ENCODE measurements around the gene ADGRB2. TPM values are rescaled to one million over a fixed set of nuclear protein-coding genes. Genes with fewer than 3 reads are reported as not detected.

Gene ADGRB2, protein sequence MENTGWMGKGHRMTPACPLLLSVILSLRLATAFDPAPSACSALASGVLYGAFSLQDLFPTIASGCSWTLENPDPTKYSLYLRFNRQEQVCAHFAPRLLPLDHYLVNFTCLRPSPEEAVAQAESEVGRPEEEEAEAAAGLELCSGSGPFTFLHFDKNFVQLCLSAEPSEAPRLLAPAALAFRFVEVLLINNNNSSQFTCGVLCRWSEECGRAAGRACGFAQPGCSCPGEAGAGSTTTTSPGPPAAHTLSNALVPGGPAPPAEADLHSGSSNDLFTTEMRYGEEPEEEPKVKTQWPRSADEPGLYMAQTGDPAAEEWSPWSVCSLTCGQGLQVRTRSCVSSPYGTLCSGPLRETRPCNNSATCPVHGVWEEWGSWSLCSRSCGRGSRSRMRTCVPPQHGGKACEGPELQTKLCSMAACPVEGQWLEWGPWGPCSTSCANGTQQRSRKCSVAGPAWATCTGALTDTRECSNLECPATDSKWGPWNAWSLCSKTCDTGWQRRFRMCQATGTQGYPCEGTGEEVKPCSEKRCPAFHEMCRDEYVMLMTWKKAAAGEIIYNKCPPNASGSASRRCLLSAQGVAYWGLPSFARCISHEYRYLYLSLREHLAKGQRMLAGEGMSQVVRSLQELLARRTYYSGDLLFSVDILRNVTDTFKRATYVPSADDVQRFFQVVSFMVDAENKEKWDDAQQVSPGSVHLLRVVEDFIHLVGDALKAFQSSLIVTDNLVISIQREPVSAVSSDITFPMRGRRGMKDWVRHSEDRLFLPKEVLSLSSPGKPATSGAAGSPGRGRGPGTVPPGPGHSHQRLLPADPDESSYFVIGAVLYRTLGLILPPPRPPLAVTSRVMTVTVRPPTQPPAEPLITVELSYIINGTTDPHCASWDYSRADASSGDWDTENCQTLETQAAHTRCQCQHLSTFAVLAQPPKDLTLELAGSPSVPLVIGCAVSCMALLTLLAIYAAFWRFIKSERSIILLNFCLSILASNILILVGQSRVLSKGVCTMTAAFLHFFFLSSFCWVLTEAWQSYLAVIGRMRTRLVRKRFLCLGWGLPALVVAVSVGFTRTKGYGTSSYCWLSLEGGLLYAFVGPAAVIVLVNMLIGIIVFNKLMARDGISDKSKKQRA (N-terminal part only)
- polyA plus RNA-seq (2012; ENCODE audit: missing spikeins): 0.08 TPM

DNA sequence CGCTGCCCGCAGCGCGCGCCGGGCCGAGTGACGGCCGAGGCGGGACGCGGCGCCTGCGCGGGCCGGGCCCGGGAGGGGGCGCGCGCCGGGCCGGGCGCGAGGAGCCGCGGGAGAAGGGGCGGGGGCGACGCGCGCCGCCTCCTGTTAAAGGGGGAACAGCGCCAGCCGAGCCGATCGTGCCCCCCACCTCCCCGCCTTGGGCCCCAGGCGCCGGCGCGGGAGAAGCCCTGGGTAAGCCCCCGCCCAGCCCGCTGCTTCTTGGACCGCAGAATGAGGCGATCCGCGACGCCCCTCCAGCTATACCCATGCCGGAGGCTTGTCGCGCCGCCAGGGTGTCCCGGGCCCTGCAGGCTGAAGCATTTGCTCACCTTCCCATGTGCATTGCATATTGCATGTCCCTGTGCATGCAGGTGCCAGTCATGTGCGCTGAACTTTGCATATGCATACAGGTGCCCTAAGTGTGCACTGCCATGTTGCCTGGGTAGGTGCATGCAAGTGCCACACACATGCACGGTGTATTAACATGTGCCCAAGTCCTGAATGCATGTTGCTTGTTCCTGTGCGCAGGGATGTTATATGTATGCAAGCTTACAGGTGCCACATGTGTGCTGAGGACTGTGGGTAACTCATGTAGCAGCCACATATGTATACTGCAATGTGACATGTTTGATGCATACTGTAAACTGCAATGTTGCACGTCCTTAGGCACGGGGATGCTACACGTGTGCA, at the start of gene ADGRB2:
ADGRB2 (minus strand) TSS at position 29 of the 729 bp plus-strand sequence. CDS start 7,119 bp downstream, outside the sequence.
- FAIRE-seq (no peak), DNase-seq (ENCODE audit: insufficient read length) (no peak)
- TF ChIP-seq POLR2AphosphoS5 (IDR thresholded peaks at IDR 0.05; ENCODE audit: low read depth, low read length): no peak
- TF ChIP-seq TAF1 (IDR thresholded peaks at IDR 0.05; ENCODE audit: borderline replicate concordance, low read depth, low read length): no peak
- no peak for TF ChIP-seq POLR2A (IDR thresholded peaks at IDR 0.05; ENCODE audit: low read depth, low read length)

DNA sequence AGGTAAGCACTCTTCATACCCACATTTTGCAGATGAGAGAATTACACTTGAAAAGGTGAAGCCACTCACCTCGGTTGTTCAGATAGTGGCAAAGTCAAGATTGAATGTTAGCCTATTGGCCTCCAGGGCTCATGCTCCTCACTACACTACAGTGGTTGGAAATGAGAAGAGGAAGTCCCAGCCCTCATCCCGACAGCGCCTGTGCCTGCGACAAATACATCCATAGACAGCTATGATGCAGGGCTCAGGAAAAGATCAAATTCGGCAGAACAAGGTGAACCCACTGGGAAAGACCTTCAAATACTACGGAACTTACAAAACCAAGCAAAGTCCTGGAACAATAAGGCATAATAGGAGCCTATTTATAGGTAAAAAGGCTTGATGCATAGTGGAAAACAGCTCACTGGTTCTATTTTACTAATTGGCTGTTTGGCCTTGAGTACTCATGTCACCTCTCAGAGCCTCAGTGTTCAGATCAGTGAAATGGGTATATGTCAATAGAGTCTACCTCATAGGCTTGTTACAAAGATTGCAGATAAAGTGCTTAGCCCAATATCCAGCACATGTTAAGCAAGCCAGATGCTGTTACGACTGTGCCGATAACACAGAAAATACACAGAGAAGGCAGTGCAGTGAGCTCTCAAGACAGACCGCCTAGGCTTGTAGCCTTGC, 48.2 kb upstream of the ADGRB2 start:
- TF ChIP-seq POLR2AphosphoS5 (IDR thresholded peaks at IDR 0.05; ENCODE audit: low read depth, low read length): no peak
- no peak for TF ChIP-seq TAF1 (IDR thresholded peaks at IDR 0.05; ENCODE audit: borderline replicate concordance, low read depth, low read length)
- no peak for TF ChIP-seq POLR2A (IDR thresholded peaks at IDR 0.05; ENCODE audit: low read depth, low read length)
- no peak for FAIRE-seq
- DNase-seq (ENCODE audit: insufficient read length): no peak

DNA sequence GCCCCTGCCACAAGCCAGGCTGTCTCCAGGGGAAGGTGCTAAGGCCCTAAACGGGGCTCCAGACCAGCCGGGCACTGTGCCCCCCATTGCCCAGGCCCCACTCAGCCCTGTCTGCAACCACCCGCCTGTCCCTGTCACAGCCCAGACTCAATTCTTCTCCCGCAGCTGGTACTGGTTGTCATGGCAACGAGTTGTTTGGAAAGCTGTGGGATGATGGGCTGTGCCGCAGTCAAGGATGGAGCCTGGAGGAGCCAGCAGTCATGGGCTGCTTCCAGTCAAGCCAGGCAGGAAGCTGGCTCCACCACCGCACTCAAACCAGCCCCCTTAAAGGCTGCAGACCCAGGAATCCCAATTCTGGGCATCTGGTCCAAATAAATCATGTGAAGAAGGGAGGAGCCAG, 47.5 kb upstream of the ADGRB2 start:
- no peak for TF ChIP-seq POLR2AphosphoS5 (IDR thresholded peaks at IDR 0.05; ENCODE audit: low read depth, low read length)
- no peak for TF ChIP-seq TAF1 (IDR thresholded peaks at IDR 0.05; ENCODE audit: borderline replicate concordance, low read depth, low read length)
- TF ChIP-seq POLR2A (IDR thresholded peaks at IDR 0.05; ENCODE audit: low read depth, low read length): no peak
- DNase-seq (ENCODE audit: insufficient read length) (no peak), FAIRE-seq (no peak)

DNA sequence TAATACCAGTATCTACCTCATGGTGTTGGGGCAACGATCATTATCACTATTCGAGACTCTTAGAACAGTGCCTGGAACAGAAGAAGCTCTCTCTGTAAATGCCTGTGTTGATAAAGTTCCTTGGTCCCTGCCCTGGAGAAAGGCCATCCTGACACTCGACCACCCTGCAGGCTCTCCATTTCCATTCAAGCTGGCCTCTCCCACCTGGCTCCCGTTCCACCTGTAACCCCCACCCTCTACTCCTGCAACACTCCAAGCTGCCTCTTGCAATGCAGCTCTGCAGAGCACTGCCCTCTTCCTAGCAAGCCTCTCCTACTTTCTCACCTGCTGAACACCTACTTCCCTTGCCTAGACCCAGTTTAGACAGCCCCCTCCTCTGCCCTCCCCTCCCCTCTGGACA, 45.6 kb upstream of the ADGRB2 start:
- DNase-seq (ENCODE audit: insufficient read length): no peak
- TF ChIP-seq POLR2AphosphoS5 (IDR thresholded peaks at IDR 0.05; ENCODE audit: low read depth, low read length) (no peak), TAF1 (IDR thresholded peaks at IDR 0.05; ENCODE audit: borderline replicate concordance, low read depth, low read length) (no peak), POLR2A (IDR thresholded peaks at IDR 0.05; ENCODE audit: low read depth, low read length) (no peak)
- FAIRE-seq: no peak

DNA sequence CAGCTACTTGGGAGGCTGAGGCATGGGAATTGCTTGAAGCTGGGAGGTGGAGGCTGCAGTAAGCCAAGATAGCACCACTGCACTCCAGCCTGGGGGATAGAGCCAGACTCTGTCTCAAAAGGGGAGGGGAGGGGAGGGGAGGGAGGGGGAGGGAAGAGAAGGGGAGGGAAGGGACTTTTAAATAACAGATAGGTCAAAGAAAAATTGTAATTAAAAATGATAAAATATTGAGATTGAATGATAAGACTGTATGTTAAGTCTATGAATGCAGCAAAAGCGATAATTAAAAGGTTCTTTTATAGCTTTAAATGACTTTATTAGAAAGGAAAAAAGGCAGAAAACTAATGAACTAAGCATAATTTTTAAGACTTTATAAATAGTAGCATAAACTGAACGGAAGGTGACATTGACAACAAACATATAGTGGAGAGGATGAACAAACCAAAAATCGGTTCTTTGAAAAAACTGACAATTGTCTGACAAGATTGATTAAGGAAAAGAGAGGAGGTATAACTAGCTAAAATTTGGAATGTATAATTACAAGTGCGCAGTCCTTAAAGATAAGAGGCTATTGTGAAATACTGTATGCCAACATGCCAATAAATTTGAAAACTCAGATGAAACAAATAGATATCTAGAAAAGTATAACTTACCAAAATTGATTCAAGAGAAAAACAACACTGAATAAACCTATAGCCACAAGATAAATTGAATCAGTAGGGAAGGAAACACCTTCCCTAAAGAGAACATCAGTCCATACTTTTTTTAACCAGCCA, 43.3 kb upstream of the ADGRB2 start:
- DNase-seq (ENCODE audit: insufficient read length) (no peak), FAIRE-seq (no peak)
- TF ChIP-seq TAF1 (IDR thresholded peaks at IDR 0.05; ENCODE audit: borderline replicate concordance, low read depth, low read length) (no peak), POLR2AphosphoS5 (IDR thresholded peaks at IDR 0.05; ENCODE audit: low read depth, low read length) (no peak), POLR2A (IDR thresholded peaks at IDR 0.05; ENCODE audit: low read depth, low read length) (no peak)

DNA sequence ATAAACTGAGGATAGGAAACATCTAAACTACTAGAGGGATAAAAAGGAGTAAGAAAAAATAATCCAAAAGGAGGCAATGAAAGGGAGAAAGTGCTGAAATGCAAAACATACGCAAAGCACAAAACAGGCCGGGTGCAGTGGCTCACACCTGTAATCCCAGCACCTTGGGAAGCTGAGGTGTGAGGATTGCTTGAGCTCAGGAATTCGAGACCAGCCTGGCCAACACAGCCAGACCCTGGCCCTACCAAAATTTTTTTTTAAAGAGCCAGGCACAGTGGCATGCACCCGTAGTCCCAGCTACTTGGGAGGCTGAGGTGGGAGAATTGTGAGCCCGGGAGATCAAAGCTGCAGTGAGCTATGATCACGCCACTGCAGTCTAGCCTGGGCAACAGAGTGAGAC, 41.2 kb upstream of the ADGRB2 start:
- FAIRE-seq (no peak), DNase-seq (ENCODE audit: insufficient read length) (no peak)
- no peak for TF ChIP-seq POLR2A (IDR thresholded peaks at IDR 0.05; ENCODE audit: low read depth, low read length)
- TF ChIP-seq TAF1 (IDR thresholded peaks at IDR 0.05; ENCODE audit: borderline replicate concordance, low read depth, low read length): no peak
- TF ChIP-seq POLR2AphosphoS5 (IDR thresholded peaks at IDR 0.05; ENCODE audit: low read depth, low read length): no peak

DNA sequence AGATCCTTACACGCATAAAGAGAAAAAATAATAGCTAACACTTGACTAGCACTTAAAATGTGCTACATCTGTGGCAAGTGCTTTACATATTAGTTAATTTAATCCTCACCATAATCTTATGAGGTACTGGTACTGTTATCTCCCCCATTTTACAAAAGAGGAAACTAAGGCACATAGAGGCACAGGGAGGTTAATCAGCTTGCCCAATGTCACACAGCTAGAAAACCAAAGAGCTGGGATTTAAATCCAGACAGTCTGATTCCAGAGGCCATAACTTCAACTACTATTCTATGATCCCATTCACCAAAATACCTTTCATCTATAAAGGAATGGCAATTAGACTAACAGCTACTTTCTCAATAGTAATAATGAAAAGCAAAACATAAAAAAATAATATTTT, 40.0 kb upstream of the ADGRB2 start:
- DNase-seq (ENCODE audit: insufficient read length) (no peak), FAIRE-seq (no peak)

DNA sequence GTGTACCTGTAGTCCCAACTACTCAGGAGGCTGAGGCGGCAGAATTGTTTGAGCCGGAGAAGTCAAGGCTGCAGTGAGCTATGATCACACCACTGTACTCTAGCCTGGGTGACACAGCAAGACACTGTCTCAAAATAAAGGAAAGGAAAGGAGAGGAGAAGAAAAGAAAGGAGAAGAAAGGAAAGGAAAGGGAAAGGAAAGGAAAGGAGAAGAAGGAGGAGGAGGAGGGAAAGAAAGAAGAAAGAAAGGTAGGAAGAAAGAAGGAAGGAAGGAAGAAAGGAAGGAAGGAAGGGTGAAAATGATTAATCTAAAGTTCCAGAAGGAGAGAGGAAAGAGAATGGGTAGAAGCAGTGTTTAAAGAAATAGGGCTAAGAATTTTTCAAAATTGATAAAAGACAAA, 39.5 kb upstream of the ADGRB2 start:
- FAIRE-seq (no peak), DNase-seq (ENCODE audit: insufficient read length) (no peak)
- TF ChIP-seq POLR2A (IDR thresholded peaks at IDR 0.05; ENCODE audit: low read depth, low read length): no peak
- no peak for TF ChIP-seq TAF1 (IDR thresholded peaks at IDR 0.05; ENCODE audit: borderline replicate concordance, low read depth, low read length)
- no peak for TF ChIP-seq POLR2AphosphoS5 (IDR thresholded peaks at IDR 0.05; ENCODE audit: low read depth, low read length)

More for the DNA sequence above, 40.0 kb upstream of the ADGRB2 start:
- no peak for TF ChIP-seq POLR2A (IDR thresholded peaks at IDR 0.05; ENCODE audit: low read depth, low read length)

DNA sequence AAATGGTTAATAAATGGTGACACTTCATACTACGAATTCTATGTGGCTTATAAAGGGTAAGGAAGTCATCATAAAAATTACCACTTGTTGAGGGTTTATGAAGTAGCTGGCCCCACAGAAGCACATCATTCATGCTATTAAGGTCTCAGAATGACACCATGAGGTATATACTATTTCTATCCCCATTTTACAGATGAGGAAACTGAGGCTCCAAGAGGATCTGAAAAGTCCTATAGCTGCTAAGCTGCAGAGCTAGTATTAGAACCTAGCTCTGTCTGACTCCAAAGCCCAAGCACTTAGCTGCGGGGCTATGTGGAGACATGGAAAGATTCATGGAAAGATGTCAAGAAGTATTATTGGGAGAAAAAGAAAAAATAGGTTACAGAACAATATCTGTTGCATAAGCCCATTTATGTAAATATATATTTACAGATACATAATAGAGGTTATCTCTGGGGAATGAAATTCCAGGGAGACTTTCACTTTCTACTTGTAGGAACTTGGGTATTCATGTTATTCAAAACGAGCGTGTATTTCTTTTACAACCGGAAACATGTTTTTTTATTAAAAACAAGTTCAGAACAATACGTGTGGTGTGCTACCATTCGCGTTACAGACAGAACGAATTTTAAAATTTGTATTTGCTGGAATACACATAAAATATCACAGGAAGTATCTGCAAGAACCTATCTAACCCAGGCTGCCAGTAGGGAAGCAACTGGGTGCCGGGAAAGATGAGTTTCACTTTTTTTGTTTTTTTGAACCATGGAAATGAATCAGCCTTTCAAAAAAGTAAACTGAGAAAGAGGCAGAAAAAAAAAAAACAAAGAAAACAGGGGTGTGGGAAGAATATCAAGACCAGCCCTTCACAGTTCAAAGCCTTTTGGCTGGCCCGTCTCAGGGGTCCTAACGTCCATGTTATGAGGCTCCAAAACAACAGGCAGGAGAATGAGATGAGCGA, 38.3 kb upstream of the ADGRB2 start:
- TF ChIP-seq POLR2A (IDR thresholded peaks at IDR 0.05; ENCODE audit: low read depth, low read length) (no peak), TAF1 (IDR thresholded peaks at IDR 0.05; ENCODE audit: borderline replicate concordance, low read depth, low read length) (no peak), POLR2AphosphoS5 (IDR thresholded peaks at IDR 0.05; ENCODE audit: low read depth, low read length) (no peak)
- DNase-seq (ENCODE audit: insufficient read length) (no peak), FAIRE-seq (no peak)

All from GM12892 (cell line).